Mesenteric fat pad (tissue), 1 donor: Measurements from ENCODE around the gene RNF31. TPM values are rescaled to one million over a fixed set of nuclear protein-coding genes. Genes with fewer than 3 reads are reported as not detected.

Experiments
- DNase-seq: peaks from one replicate; pipeline ENCODE4 v3.0.0-alpha.2; 2020; ENCODE audit warnings: low spot score
- total RNA-seq: library from RNA; stranded (reverse); fragmentation: NEBNext Ultra II Directional; extraction: Animal tissue kit (Norgen Biotek cat#: 25700); gene quantifications from one replicate; pipeline ENCODE4 v1.2.1, GENCODE V29; 2021
- donor health status: DM: yes; HTN: yes; CAD: no.

Gene RNF31
- total RNA-seq, 1 donor from 2014 or later = 60.0 TPM

DNA sequence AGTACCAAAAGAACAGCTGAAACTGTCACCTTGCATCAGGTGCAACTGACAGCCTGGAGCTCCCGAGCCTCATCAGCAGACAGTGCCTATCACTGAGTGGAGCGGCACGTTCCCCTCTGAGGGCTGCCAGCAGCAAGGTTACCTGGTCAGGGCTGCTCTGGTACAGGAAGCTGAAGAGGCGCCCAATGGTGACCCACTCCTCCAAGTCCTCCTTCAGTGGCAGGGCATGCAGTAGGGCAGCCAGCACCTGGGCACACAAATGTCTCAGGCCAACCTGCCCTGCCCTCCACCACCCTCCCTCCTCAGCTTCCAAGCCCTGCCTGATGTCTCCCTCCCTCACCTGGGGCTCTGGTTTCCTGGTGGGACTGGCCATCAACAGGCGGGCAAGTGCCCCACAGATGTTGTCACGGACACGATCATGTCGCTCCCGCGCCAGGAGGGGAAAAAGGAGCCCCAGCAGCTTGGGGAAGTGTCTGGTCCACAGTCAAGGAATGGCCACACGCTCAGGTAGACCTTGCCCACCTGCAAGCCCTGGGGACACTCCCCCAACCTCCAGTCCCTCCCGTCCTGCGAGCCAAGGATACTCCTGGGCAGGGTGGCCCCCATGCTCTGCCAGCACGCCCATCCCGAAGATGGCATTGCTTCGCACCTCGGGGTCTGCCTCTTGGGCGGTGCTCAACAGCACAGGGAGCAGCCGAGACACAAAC is 34.2 kb downstream of the RNF31 start:
- no peak for DNase-seq

DNA sequence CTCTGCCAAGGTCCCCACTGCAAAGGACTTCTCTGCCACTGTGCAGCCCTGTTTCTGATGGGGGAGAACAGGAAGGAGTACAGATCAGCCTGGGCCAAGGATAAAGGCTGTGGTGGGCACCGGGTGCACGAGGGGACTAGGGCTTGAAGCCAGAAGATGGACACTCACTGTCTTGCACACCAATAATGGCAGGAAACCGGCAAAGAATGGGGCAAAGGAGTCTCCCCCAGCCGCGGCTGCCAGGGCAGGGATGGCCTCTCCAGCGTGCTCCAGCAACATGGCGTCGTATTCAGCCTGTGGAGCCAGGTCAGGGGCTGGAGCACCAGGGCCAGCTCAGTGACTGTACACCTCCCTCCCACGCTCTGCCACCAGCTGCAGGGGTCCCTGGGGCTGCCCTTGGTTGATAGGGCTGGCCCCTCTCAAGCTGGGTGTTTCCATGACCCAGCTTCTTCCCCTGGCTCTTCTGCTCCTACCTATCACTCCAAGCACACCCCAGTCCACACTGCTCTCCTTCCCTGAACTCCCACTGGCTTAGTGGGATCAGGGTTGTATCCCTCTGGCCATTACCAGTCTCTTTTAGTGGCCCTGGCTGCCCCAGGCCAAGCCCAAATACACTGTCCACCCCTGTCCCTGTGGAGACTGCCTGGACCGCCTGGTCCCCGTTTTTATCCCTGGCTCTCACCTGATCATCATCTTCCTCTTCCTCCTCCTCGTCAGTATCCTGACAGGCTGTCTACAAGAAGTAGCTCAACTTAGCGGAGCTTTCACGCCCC is 35.0 kb downstream of the RNF31 start:
- DNase-seq = no peak

DNA sequence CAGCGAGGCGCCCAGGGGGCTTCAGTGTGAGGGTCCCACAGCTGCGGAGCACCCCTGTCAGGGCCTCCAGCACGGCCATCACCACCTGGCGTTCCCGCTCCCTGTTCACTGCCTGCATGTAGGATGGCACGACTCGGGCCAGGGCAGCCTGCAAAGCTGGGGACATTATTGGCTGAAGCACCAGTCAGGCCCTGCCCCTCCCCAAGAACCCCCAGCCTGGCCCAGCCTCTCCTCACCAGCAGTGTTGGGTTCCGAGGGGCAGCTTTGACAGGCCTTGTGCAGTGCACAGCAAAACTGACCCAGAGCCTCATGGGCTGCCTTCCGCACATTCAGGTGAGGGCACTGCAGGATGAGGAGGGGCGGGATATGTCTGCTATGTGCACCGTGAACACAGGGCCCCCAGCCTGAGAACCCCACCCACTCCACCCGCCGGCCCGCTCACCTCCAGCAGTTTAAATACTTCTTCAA is 35.8 kb downstream of the RNF31 start:
- DNase-seq = no peak

DNA sequence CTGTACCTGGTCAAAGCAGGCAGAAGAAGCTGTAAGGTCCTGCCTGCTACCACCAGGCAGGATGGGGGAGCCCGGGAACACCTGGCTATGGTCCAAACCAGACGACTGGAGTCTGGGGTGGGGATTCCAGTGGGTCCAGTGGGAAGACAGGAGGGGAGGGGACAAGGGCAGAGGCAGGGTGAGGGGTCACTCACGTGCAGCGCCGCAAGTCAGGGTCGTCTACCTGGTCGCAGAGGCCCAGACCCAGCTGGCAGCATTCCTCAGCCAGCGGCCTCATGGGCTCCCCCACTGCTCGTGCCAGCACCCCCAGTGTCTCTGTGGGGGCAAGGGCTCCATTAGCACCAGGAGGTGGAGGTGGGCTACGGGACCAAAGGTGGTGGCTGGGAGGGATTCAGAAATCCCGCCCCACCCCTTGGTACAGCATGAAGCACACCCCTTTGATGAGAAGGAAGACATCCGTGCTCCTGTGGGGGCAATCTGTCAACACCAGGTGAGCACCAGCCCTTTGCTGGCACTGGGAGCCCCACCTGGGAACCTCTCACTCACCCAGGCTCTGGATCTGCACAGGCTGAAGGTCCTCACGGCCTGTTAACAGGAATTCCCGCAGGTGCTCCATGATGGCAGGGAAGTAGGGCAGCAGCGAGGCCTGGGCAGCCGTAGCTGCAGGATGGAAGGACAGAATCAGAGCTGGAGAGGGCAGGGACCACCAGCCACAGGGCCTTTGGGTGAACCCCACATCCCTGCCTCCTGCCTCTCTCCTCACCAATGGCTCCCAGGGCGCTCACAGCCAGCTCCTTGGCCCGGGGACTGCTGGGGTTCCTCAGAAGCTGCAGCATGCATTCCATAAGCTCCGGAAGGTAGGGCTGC is 37.0 kb downstream of the RNF31 start:
- no peak for DNase-seq

DNA sequence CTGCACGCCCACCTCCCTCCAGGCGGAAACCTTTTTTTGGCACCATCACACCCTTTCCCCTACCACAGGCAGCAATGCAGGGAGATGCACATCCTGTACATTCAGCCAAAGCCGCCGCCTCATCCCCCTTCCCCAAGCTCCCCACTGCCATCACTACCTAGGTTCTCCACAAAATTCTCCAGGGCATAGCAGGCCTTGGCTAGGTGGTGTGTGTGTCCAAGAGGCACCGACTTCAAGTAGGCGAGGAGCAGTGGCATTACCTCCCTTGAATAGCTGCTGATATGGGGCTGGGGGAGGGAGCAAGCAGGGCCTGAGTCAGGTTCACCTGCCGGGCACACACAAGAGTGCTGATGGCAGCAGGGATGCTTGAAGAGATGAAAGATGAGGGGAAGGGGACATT is 37.7 kb downstream of the RNF31 start:
- no peak for DNase-seq

DNA sequence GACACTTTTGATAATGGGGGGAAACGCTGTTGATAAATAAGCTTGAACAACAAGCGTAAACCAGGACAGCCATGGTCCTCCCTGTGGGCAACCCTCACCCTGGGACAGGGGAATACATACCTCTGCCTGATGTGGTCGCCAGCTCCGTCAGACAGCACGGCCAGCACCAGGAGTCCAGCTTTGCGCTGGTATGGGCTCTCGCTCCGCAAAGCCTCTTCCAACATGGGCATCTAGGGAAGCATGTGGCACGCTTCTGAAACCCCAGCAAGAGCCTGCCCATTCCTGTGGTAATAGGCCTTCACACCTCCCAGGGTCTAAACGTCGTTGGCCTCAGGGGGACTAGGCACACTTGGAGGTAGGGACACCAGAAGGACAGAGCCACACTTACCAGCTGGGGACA is 38.4 kb downstream of the RNF31 start:
- DNase-seq = no peak

DNA sequence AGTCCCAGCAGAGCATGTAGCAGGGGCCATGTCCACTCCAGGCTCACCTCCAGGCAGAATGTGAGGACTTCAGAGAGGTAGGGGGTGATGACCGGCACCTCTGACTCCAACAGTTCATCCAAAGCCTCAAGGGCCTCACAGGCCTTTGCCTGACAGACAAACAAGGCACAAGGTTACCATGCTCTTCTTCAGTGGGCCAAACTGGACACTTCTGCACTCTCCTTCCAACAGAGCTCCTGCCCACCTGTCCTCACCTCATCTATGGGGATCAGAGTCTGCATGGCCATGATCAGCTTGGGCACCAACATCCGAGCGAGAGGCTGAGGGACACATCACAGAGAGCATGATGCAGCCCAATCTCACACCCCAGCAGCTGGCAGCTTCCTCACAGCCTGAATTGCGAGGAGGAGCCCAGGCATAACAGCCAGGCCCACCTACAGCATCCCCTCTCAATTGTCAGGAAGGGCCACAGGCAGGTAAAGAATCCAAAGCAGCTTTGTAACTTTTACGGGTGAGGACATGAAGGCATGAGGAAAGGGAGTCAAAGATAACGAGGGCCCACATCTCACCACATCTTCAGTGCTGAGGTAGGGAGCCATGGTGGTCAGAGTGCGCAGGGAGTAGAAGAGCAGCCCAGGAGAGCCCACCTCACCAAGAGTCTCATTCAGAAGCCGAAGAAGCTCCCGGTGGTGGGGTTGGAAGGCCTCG is 39.7 kb downstream of the RNF31 start:
- DNase-seq = no peak

DNA sequence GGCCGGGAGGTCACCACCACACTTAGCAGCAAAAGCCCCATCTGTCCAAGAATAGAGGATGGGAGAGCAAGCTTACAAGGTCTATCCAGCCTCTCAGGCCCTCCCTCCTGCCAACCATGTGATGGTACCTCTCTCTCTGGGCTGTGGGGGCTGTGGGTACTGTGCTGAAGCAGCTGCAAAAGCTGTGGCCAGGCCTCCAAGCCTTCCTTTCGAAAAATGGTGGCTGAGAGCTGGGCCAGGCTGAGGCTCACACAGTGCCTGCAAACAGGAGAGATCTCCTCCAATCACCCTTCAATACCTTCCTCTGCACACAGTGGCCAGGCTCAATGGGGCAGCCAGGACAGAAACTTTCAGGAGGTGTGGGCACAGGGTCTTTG is 40.2 kb downstream of the RNF31 start:
- no peak for DNase-seq

DNA sequence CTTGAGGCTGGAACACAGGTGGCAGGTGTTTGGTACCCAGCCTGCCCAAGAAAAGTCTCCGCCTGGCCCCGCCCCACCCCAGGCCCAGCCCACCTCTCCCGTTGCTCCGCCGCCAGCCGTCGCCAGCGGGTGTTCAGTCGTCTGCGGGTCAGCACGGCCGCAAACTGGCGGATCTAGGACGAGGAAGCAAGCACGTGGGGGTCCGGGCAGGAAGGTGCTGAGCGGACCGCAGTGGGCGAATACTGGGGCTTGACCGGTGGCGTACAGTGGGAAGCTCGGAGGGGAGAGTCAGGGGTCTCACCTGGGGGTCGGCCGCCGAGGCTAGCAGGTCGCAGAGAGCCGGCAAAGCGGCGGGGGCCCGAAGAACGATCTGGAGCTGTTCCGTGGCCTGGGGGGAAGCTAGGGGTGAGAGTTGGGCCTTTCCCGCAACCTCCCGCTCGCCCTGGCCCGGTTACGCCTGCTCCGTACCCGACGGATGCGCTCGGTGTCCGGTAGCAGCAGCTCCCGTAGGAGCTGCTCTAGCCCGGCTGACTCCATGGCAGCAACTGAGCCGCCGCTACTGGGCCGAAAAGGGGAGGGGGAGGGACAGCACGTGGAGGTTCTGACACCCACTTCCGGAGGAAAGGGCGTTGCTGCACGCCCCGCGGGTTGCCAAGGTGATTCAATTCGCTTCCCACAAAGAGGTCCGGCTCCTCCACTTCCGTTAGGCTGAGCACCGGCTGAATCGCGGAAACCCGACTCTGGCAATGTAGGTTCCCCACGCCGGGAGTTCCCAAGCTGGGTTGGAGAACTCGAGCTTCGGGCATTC is 41.2 kb downstream of the RNF31 start, which contains the start of gene IPO4:
Gene IPO4 (minus strand): TSS at position 566 of the 808 bp plus-strand sequence. CDS start 29 bp downstream, at position 537.
- peak; percentile 96 for DNase-seq

DNA sequence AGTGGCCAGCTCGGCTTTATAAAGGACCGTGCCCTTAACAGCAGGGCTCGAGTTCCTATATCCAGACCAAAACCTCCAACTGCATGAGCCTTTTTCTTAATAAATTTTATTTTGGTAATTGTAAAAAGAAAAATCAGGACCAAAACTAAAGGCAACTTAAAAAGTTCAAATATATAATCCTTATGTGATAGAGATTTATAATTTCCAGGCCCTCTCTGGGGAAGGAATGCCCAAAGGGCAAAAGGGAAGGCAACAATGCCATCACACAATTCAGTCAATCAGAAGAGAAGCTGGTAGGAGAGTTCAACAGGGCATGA is 41.7 kb downstream of the RNF31 start:
- no peak for DNase-seq

DNA sequence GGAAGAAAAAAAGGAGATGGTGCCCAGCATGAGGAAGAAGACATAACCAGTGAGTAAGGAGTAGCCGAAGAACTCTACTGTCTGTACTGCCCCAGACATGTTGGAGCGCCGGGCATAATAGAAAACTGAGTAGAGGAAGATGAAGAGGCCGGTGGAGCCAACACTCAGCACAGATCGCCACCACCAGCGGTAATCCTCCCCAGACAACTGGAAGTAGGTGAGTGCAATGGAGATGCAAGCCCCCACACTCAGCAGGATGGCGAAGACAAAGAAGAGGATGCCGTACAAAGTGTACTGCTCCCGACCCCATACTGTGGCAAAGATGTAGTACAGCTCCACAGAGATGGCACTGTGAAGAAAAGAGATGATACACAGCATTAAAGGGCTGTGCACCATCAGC is 42.2 kb downstream of the RNF31 start:
- DNase-seq = no peak

DNA sequence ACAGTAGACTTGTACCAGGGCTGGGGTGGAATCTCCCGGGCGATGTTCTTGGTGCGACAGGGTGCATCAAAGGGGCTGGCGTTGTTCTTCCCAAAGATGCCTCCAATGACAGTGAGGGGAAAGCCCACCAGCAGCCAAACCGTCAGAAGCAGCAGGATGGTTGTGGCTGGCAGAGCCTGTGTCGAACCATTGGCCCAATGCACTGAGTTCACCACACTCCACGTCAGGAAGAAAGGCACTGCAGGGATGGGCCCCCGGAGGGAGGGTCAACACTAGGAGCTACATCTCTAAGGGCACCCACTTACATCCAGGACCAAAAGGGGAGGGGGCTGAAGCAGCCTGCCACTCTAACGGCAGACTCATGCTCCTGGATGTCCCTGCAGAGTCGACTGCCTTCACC is 43.1 kb downstream of the RNF31 start:
- no peak for DNase-seq

DNA sequence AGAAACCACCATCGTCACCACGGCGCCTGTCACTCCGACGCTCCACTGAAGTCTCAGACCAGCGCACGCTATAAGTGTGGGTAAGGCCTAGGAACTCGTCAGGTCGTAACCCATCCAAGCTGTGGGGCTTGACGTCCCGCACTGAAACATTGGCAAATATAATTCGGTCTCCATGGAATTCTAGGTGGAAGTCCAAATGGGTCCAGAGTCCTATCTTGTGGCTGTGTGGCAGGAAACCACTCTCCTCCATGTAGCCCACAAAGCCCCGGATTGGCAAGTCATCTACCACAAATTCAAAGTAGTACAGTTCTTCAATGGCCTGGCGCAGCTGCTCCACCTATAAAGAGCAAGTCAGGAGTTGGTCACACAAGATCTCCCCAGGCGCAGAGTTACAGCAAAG is 45.6 kb downstream of the RNF31 start:
- DNase-seq = no peak

DNA sequence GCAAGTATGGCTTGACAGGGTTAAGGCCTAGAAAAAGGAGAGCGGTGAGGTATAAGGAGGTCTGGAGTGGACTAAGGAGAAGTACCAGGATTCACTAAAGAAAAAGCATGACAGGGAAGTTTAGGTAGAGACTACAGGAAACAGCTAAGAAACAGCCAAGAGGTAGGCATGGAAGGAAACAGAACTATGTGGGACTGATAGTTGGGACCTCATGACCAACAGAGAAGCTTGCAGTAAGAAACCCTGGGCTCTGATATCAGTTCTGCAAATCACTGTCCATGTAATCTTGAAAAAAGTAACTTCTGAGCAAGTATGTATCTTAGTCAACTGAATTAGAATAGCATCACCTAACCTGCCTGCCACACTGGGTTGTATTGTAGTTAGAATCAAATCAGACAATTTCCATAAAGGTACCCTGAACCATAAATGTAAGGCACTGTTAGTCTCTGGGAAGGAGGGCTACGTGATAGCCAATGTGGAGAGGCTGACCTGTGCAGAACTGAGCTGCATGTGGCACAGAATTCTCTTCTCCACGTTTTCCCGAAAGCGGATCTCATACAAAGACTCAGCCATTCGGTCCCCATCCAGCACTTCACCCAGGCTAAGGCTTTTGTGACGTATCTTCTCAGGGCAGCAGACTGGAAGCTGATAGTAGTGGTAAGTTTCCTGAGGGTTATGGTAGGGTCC is 47.0 kb downstream of the RNF31 start:
- DNase-seq = no peak

DNA sequence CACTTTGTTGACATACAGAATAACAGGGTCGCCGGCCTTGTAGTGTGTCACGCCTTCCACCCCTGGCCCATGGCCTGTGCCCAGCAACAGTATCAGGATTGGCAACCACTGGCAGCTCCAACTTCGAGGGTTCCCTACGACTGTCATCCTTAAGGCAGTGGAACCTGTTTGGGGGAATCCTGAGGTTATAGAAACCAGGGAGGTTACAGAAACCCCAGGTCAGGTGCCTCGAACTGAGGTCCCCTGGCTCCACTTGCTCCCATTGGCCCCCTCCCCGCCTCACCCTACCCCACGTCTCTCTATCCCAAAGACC is 47.5 kb downstream of the RNF31 start:
- DNase-seq = no peak

DNA sequence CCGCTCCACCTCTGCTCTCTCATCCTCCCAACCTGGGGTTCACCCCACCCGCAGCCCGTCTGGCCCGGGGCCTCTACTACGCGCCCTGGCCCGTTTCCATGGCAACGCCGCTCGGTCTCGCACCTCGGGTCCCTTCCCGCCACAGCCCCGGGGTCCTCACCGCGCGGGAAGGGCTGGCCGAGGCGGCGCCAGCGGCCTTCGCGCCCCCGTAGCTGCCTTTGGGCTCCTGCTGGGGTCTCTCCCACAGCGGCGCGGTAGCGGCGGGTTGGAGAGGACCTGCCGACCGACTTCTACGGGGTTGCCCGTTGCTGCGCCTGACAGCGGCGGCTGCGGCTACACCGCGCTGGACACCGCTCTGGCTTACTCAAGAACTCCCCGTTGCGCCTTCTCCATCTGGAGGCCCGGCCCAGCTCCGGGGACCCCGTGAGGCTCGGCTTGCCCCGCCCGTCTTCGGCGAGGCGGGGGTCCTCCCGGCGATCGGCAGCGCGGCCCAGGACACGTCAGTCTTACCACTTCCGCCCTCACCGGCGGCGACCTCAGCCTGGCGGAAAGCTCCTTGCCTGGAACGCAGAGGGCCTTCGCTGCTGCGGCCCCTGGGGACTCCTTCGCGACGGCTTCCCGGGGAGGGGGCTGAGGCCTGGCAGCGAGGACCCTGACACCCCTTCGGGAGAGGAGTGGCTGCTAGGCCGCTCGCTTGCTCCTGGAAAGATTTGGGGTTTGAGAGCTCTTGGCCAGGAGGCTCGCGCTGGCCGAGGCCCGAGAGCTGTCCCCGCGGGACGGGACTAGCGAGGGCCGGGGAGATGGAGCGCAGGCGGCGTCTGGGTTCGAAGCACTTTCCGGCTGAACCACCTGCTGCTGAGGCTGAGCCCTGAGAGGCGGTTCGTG is 48.1 kb downstream of the RNF31 start, which contains the start of gene TM9SF1:
Gene TM9SF1 (minus strand): TSS at position 256 of the 885 bp plus-strand sequence. CDS start 422 bp downstream, outside the sequence.
- DNase-seq = peak; percentile 97

DNA sequence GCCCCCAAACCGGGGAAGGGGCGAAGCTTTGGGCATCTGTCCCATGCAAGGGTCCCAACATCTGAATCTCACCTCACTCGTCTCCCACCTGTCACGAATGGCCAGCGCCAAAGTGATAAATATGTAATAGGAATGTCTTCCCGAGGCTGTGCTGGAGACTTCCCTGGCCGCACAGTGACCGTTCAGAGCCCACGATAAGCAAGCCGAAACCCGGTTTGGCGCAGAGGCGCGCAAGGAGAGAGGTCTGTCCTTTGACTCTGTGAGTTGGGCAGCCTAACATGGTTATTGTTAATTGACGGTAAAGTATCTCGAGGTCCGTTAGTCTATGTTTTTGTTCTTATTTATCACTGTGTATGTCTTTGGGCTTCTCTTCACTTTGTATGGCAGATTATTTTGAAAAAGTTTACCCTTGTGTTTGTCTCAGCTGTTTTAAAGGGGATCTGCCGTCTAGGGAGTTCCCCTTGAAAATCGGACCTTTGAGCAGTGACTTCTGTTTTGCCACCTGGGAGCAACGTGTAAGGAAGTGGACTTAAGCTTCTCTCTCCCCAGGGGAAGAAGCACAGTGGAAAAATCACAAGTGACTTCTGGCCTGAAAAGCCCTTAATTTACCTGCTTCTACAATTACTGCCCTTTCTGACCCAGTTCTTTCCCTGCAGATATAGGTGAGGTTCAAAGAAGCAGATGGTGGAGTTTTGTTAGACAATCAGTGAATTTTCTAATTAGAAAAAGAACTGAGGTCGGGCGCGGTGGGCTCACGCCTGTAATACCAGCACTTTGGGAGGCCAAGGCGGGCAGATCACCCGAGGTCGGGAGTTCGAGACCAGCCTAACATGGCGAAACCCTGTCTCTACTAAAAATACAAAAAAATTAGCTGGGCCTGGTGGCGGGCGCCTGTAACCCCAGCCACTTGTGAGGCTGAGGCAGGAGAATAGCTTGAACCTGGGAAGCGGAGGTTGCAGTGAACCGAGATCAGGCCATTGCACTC is 49.1 kb downstream of the RNF31 start:
- no peak for DNase-seq

DNA sequence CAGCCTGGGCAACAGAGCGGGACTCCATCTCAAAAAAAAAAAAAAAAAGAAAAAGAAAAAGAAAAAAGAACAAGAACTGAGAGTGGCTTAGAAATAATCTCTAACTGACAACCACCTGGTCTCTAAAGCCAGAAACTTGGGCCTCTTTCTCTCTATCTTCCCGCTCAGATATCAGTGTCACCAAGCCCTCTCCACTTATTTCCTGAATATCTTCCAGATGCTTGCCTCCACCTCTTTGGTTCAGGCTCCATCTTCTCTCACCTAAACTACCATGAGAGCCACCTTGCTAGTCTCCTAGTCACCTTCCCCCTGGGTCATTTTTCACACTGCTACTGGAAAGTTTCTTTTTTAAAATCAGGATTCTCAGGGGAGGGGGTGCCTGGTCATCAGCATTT is 49.8 kb downstream of the RNF31 start:
- no peak for DNase-seq
